Chondrocyte (in vitro differentiated cells): ENCODE data around the gene TDRD7. TPM values are rescaled to one million over a fixed set of nuclear protein-coding genes. Genes with fewer than 3 reads are reported as not detected.

ENCODE experiments used
- DNase-seq: peaks from one replicate; pipeline ENCODE4 v3.0.0; 2021; ENCODE audit warnings: mixed read lengths, low spot score
- H3K27ac Mint-ChIP-seq: one replicate; pipeline ENCODE4 v1.8.0; 2021; ENCODE audit warnings: mild to moderate bottlenecking, moderate library complexity, mixed read lengths; ENCODE audit not compliant: unreplicated experiment
- H3K27me3 Mint-ChIP-seq: 2 replicates; pipeline ENCODE4 v1.8.0; 2021; ENCODE audit warnings: low read depth, mixed read lengths
- H3K36me3 Mint-ChIP-seq: 2 replicates; pipeline ENCODE4 v1.8.0; 2021; ENCODE audit warnings: low read depth, mixed read lengths
- H3K4me1 Mint-ChIP-seq: 2 replicates; pipeline ENCODE4 v1.8.0; 2021; ENCODE audit warnings: low read depth, mild to moderate bottlenecking, mixed read lengths
- H3K4me3 Mint-ChIP-seq: one replicate; pipeline ENCODE4 v1.8.0; 2021; ENCODE audit warnings: mild to moderate bottlenecking, moderate library complexity, mixed read lengths; ENCODE audit not compliant: unreplicated experiment
- H3K9me3 Mint-ChIP-seq: 2 replicates; pipeline ENCODE4 v1.8.0; 2021; ENCODE audit warnings: low read depth, mixed read lengths
- CTCF ChIP-seq: fragments of 200-600 bp; sonication (generic); IDR thresholded peaks from 2 replicates; pipeline ENCODE4 v1.5.0; 2021; ENCODE audit warnings: antibody characterized with exemption, mild to moderate bottlenecking, moderate library complexity
- long read RNA-seq: library from polyadenylated mRNA; stranded (forward); transcript quantifications from one replicate; pipeline ENCODE4 v2.0.0, GENCODE V29; 2021
- total RNA-seq: library from RNA; stranded (reverse); gene quantifications from 3 replicates; pipeline ENCODE4 v1.2.1, GENCODE V29; 2021

TDRD7 gene
- total RNA-seq: 8.9 to 9.8 TPM (median 9.7 TPM) in 3 replicates
- long read RNA-seq, transcript TDRD7-201 (17 exons, 3,834 nt): major isoform, 34 of 37 reads
- long read RNA-seq, partial matches to known transcripts: 2 of 37 reads
- long read RNA-seq, other reads (novel, unspliced or antisense): 1 of 37 reads

- Mint-ChIP-seq H3K4me3 (peak within 1 kb of the TSS; percentile 87), H3K36me3 (no peaks in the 10 kb centered on the region), H3K9me3 (peaks cover 7% of the 10 kb centered on the region), H3K4me1 (peaks cover 13% of the 10 kb centered on the region), H3K27me3 (peaks cover 18% of the 10 kb centered on the region), H3K27ac (peak within 1 kb of the TSS; percentile 69)
- peak; percentile 99 for TF ChIP-seq CTCF
- no peak for DNase-seq
Observed at GRCh38 chr9:97411789-97412625, at the start of gene TDRD7. TSS of gene TDRD7 (plus strand) at chr9:97412096. CDS start at chr9:97428466, 16,370 bp downstream.

- Mint-ChIP-seq H3K27me3 (no peaks in the 10 kb centered on the region), H3K4me1 (no peaks in the 10 kb centered on the region), H3K27ac (no peak overlapping the region), H3K36me3 (peaks cover 20% of the 10 kb centered on the region), H3K9me3 (no peaks in the 10 kb centered on the region), H3K4me3 (no peak overlapping the region)
- TF ChIP-seq CTCF: no peak
- DNase-seq: no peak
Observed at GRCh38 chr9:97362777-97363545, 48.9 kb upstream of the TDRD7 start.

- Mint-ChIP-seq H3K4me1 (no peaks in the 10 kb centered on the region), H3K36me3 (peaks cover 19% of the 10 kb centered on the region), H3K9me3 (peaks cover 7% of the 10 kb centered on the region), H3K4me3 (no peak overlapping the region), H3K27me3 (no peaks in the 10 kb centered on the region), H3K27ac (no peak overlapping the region)
- TF ChIP-seq CTCF: no peak
- DNase-seq: no peak
Observed at GRCh38 chr9:97363661-97364299, 48.1 kb upstream of the TDRD7 start.

GRCh38 chr9:97364769-97365490 lies 47.0 kb upstream of the TDRD7 start:
- Mint-ChIP-seq H3K4me1 (no peaks in the 10 kb centered on the region), H3K9me3 (peaks cover 16% of the 10 kb centered on the region), H3K36me3 (peaks cover 27% of the 10 kb centered on the region), H3K4me3 (no peak overlapping the region), H3K27me3 (no peaks in the 10 kb centered on the region), H3K27ac (peak overlapping the region; percentile 3)
- DNase-seq: no peak
- TF ChIP-seq CTCF: no peak
